A549 (cell line): ENCODE results near the gene SMARCAL1.
"Not testable (repeated sequence)": the region's sequence is repeated elsewhere in the genome, so short reads cannot be mapped to it uniquely, and the experiment has no call there.

Experiments
- HDAC2 ChIP-seq: fragments of 200-600 bp; sonication (generic); IDR thresholded peaks from 2 replicates; pipeline ENCODE4 v1.6.1; 2016
- KDM5A ChIP-seq: fragments of 200-600 bp; sonication (generic); IDR thresholded peaks from 2 replicates; pipeline ENCODE4 v1.6.1; 2016; ENCODE audit warnings: antibody characterized with exemption, mild to moderate bottlenecking
- MYC ChIP-seq: IDR thresholded peaks from 2 replicates; pipeline ENCODE4 v1.6.1; 2012; ENCODE audit warnings: mild to moderate bottlenecking, inconsistent platforms, low read length, improper control_type of control experiment, borderline replicate concordance
- POLR2A ChIP-seq: IDR thresholded peaks from 2 replicates; pipeline ENCODE4 v1.6.1; 2012; ENCODE audit warnings: mild to moderate bottlenecking, low read length
- RAD21 ChIP-seq, 2 experiments: fragments of >200 bp in 1 of 2; sonication (Bioruptor Twin) in 1 of 2; formaldehyde crosslinking in 1 of 2; IDR thresholded peaks in 1 of 2; conservative IDR thresholded peaks in 1 of 2; 2 replicates in 1 of 2; 3 replicates in 1 of 2; pipeline ENCODE4 v1.6.1; 2012 to 2018; ENCODE audit warnings: inconsistent platforms in 1 of 2
- RFX5 ChIP-seq: fragments of 450-650 bp; IDR thresholded peaks from 2 replicates; pipeline ENCODE4 v1.7.1; 2014; ENCODE audit warnings: antibody characterized with exemption, mild to moderate bottlenecking, moderate library complexity
- TF ChIP-seq, protein P1 (sequence below): IDR thresholded peaks from 2 replicates; pipeline ENCODE4 v1.6.1; 2012
- TF ChIP-seq, protein P2 (sequence below): fragments of >200 bp; sonication (Bioruptor Twin); formaldehyde crosslinking; IDR thresholded peaks from 3 replicates; pipeline ENCODE4 v1.5.1; 2016
- TF ChIP-seq, protein P3 (sequence below): fragments of 250-450 bp; sonication (Bioruptor Pico); IDR thresholded peaks from 2 replicates; pipeline ENCODE4 v1.5.0; 2021; ENCODE audit warnings: mild to moderate bottlenecking, moderate library complexity, borderline replicate concordance
- TF ChIP-seq, protein P4 (sequence below): fragments of 200-600 bp; sonication (generic); IDR thresholded peaks from 2 replicates; pipeline ENCODE4 v1.6.1; 2016; ENCODE audit warnings: antibody characterized with exemption, mild to moderate bottlenecking, moderate library complexity

DNA sequence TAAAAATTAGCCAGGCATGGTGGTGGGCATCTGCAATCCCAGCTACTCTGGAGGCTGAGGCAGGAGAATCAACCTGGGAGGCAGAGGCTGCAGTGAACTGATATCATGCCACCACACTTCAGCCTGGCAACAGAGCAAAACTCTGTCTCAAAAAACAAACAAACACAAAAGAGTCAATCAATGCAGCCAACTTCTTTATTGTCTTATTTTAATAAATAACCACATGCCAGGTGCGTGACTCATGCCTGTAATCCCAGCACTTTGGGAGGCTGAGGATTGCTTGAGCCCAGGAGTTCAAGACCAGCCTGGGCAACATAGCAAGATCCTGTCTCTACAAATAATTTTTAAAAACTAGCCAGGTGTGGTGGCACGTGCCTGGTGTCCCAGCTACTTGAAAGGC, 27.9 kb upstream of the SMARCAL1 start:
- not testable (repeated sequence) for TF ChIP-seq RFX5; POLR2A; HDAC2; RAD21 (conservative IDR thresholded peaks at IDR 0.05 in 1 of 2, IDR thresholded peaks at IDR 0.05 in 1 of 2); MYC; KDM5A
- TF ChIP-seq, protein P1, sequence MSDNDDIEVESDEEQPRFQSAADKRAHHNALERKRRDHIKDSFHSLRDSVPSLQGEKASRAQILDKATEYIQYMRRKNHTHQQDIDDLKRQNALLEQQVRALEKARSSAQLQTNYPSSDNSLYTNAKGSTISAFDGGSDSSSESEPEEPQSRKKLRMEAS = not testable (repeated sequence)
- TF ChIP-seq, protein P2, sequence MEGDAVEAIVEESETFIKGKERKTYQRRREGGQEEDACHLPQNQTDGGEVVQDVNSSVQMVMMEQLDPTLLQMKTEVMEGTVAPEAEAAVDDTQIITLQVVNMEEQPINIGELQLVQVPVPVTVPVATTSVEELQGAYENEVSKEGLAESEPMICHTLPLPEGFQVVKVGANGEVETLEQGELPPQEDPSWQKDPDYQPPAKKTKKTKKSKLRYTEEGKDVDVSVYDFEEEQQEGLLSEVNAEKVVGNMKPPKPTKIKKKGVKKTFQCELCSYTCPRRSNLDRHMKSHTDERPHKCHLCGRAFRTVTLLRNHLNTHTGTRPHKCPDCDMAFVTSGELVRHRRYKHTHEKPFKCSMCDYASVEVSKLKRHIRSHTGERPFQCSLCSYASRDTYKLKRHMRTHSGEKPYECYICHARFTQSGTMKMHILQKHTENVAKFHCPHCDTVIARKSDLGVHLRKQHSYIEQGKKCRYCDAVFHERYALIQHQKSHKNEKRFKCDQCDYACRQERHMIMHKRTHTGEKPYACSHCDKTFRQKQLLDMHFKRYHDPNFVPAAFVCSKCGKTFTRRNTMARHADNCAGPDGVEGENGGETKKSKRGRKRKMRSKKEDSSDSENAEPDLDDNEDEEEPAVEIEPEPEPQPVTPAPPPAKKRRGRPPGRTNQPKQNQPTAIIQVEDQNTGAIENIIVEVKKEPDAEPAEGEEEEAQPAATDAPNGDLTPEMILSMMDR = not testable (repeated sequence)
- TF ChIP-seq, protein P3, sequence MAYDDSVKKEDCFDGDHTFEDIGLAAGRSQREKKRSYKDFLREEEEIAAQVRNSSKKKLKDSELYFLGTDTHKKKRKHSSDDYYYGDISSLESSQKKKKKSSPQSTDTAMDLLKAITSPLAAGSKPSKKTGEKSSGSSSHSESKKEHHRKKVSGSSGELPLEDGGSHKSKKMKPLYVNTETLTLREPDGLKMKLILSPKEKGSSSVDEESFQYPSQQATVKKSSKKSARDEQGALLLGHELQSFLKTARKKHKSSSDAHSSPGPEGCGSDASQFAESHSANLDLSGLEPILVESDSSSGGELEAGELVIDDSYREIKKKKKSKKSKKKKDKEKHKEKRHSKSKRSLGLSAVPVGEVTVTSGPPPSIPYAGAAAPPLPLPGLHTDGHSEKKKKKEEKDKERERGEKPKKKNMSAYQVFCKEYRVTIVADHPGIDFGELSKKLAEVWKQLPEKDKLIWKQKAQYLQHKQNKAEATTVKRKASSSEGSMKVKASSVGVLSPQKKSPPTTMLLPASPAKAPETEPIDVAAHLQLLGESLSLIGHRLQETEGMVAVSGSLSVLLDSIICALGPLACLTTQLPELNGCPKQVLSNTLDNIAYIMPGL (CRISPR knock-in tag) = not testable (repeated sequence)
- TF ChIP-seq, protein P4, sequence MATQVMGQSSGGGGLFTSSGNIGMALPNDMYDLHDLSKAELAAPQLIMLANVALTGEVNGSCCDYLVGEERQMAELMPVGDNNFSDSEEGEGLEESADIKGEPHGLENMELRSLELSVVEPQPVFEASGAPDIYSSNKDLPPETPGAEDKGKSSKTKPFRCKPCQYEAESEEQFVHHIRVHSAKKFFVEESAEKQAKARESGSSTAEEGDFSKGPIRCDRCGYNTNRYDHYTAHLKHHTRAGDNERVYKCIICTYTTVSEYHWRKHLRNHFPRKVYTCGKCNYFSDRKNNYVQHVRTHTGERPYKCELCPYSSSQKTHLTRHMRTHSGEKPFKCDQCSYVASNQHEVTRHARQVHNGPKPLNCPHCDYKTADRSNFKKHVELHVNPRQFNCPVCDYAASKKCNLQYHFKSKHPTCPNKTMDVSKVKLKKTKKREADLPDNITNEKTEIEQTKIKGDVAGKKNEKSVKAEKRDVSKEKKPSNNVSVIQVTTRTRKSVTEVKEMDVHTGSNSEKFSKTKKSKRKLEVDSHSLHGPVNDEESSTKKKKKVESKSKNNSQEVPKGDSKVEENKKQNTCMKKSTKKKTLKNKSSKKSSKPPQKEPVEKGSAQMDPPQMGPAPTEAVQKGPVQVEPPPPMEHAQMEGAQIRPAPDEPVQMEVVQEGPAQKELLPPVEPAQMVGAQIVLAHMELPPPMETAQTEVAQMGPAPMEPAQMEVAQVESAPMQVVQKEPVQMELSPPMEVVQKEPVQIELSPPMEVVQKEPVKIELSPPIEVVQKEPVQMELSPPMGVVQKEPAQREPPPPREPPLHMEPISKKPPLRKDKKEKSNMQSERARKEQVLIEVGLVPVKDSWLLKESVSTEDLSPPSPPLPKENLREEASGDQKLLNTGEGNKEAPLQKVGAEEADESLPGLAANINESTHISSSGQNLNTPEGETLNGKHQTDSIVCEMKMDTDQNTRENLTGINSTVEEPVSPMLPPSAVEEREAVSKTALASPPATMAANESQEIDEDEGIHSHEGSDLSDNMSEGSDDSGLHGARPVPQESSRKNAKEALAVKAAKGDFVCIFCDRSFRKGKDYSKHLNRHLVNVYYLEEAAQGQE = not testable (repeated sequence)
